IMR-90 (cell line): ENCODE data around the gene KRABD2.
A peak's percentile ranks its signal among the peaks of the same experiment; 100 is the strongest.

Experiments
- ATAC-seq: fragments of 200-7000 bp; cut with Tn5 transposase; 2 replicates; pipeline ENCODE4 v1.9.1; 2020; ENCODE audit warnings: low read depth, mild to moderate bottlenecking, moderate library complexity
- BruUV-seq: library from RNA; stranded (reverse); fragments of 400-500 nt; replicated peaks from 2 replicates; lab custom pipeline; 2021; lab: Mats Ljungman, UMichigan
- CTCF ChIA-PET: fragments of 300-600 bp; formaldehyde crosslinking; extraction: SDS; loops from one replicate; lab custom pipeline; 2021; ENCODE audit warnings: antibody characterized with exemption; lab: Yijun Ruan, JAX
- POLR2A ChIA-PET: fragments of 300-600 bp; sonication (Branson Sonifier 250); formaldehyde crosslinking; loops from one replicate; lab custom pipeline; 2022; ENCODE audit warnings: antibody characterized with exemption; ENCODE audit not compliant: unreplicated experiment; lab: Charles Lee
- DNase-seq: peaks from one replicate; pipeline ENCODE4 v3.0.0; 2013
- H2AFZ ChIP-seq: replicated peaks from 2 replicates; pipeline ENCODE3; 2013; ENCODE audit warnings: low read length, mild to moderate bottlenecking; ENCODE audit not compliant: poor library complexity
- H2AK5ac ChIP-seq: 2 replicates; pipeline ENCODE4 v1.6.1; 2013; ENCODE audit warnings: low read depth, low read length, inconsistent platforms
- H2AK9ac ChIP-seq: replicated peaks from 2 replicates; pipeline ENCODE3; 2013; ENCODE audit warnings: mild to moderate bottlenecking, low read depth, low read length, moderate library complexity; ENCODE audit not compliant: poor library complexity
- H2BK120ac ChIP-seq: 2 replicates; pipeline ENCODE4 v1.6.1; 2013; ENCODE audit warnings: low read depth, low read length, inconsistent platforms
- H2BK15ac ChIP-seq: 3 replicates; pipeline ENCODE4 v1.6.1; 2013; ENCODE audit warnings: low read depth, low read length, inconsistent platforms
- H2BK20ac ChIP-seq: 2 replicates; pipeline ENCODE4 v1.6.1; 2013; ENCODE audit warnings: low read depth, mild to moderate bottlenecking, inconsistent platforms, low read length, moderate library complexity
- H2BK5ac ChIP-seq: 2 replicates; pipeline ENCODE4 v1.6.1; 2013; ENCODE audit warnings: mild to moderate bottlenecking, low read depth, low read length, inconsistent platforms; ENCODE audit not compliant: poor library complexity, severe bottlenecking
- H3K14ac ChIP-seq: replicated peaks from 2 replicates; pipeline ENCODE4 v1.6.1; 2013; ENCODE audit warnings: low read depth, low read length, inconsistent platforms
- H3K18ac ChIP-seq: 2 replicates; pipeline ENCODE4 v1.6.1; 2013; ENCODE audit warnings: low read depth, low read length, control low read depth
- H3K23ac ChIP-seq: 2 replicates; pipeline ENCODE4 v1.6.1; 2013; ENCODE audit warnings: low read depth, low read length, inconsistent platforms
- H3K27ac ChIP-seq: 2 replicates; pipeline ENCODE4 v1.5.1; 2013; ENCODE audit warnings: mild to moderate bottlenecking, control low read depth, low read length; ENCODE audit not compliant: insufficient read depth
- H3K27me3 ChIP-seq: 2 replicates; pipeline ENCODE4 v1.6.1; 2013; ENCODE audit warnings: low read length; ENCODE audit not compliant: control insufficient read depth, insufficient read depth
- H3K36me3 ChIP-seq: 2 replicates; pipeline ENCODE4 v1.6.1; 2013; ENCODE audit warnings: low read length, mixed read lengths; ENCODE audit not compliant: control insufficient read depth, insufficient read depth
- H3K4ac ChIP-seq: 2 replicates; pipeline ENCODE4 v1.6.1; 2013; ENCODE audit warnings: low read depth, low read length, inconsistent platforms
- H3K4me1 ChIP-seq: 2 replicates; pipeline ENCODE4 v1.6.1; 2013; ENCODE audit warnings: low read length, mixed read lengths; ENCODE audit not compliant: control insufficient read depth, insufficient read depth
- H3K4me2 ChIP-seq: 2 replicates; pipeline ENCODE4 v1.6.1; 2013; ENCODE audit warnings: low read depth, mild to moderate bottlenecking, control low read depth, low read length, moderate library complexity
- H3K4me3 ChIP-seq: 2 replicates; pipeline ENCODE4 v1.5.1; 2013; ENCODE audit warnings: low read depth, mild to moderate bottlenecking, control low read depth, low read length, moderate library complexity; ENCODE audit not compliant: insufficient read depth
- H3K56ac ChIP-seq: 2 replicates; pipeline ENCODE4 v1.6.1; 2013; ENCODE audit warnings: low read length, inconsistent platforms; ENCODE audit not compliant: insufficient read depth; ENCODE audit errors: extremely low read depth
- H3K79me1 ChIP-seq, 2 experiments: 2 replicates each; pipeline ENCODE4 v1.6.1; 2013; ENCODE audit warnings: low read length in 2 of 2, inconsistent platforms in 1 of 2, low read depth in 1 of 2
- H3K9ac ChIP-seq: 2 replicates; pipeline ENCODE4 v1.6.1; 2013; ENCODE audit warnings: low read depth, low read length, control low read depth
- H3K9me1 ChIP-seq: 2 replicates; pipeline ENCODE4 v1.6.1; 2013; ENCODE audit warnings: low read length, inconsistent platforms; ENCODE audit not compliant: insufficient read depth
- H3K9me3 ChIP-seq: 2 replicates; pipeline ENCODE4 v1.6.1; 2013; ENCODE audit warnings: low read length; ENCODE audit not compliant: control insufficient read depth, insufficient read depth
- H4K20me1 ChIP-seq: 2 replicates; pipeline ENCODE4 v1.6.1; 2013; ENCODE audit warnings: low read length, inconsistent platforms; ENCODE audit not compliant: insufficient read depth
- H4K5ac ChIP-seq: 2 replicates; pipeline ENCODE4 v1.6.1; 2013; ENCODE audit warnings: mild to moderate bottlenecking, low read depth, low read length, control low read depth
- H4K8ac ChIP-seq, 2 experiments: 2 replicates each; pipeline ENCODE4 v1.6.1; 2013; ENCODE audit warnings: low read depth in 2 of 2, low read length in 2 of 2, control low read depth in 1 of 2, inconsistent platforms in 1 of 2
- H4K91ac ChIP-seq: 2 replicates; pipeline ENCODE4 v1.6.1; 2013; ENCODE audit warnings: low read depth, low read length, inconsistent platforms; ENCODE audit not compliant: insufficient read depth
- BHLHE40 ChIP-seq: fragments of 150-350 bp; IDR thresholded peaks from 2 replicates; pipeline ENCODE4 v1.6.1; 2016; ENCODE audit warnings: mild to moderate bottlenecking, low read depth, low read length
- CEBPB ChIP-seq: IDR thresholded peaks from 2 replicates; pipeline ENCODE4 v1.6.1; 2012; ENCODE audit warnings: low read depth, low read length, improper control_type of control experiment
- CHD1 ChIP-seq: IDR thresholded peaks from 2 replicates; pipeline ENCODE4 v1.6.1; 2012; ENCODE audit warnings: low read depth, low read length, improper control_type of control experiment
- FOS ChIP-seq: fragments of 150-350 bp; IDR thresholded peaks from 2 replicates; pipeline ENCODE4 v1.6.1; 2016; ENCODE audit warnings: low read depth, low read length
- MAFK ChIP-seq: IDR thresholded peaks from 2 replicates; pipeline ENCODE4 v1.6.1; 2012; ENCODE audit warnings: low read depth, low read length, improper control_type of control experiment
- MAZ ChIP-seq: IDR thresholded peaks from 2 replicates; pipeline ENCODE4 v1.6.1; 2012; ENCODE audit warnings: low read depth, mild to moderate bottlenecking, low read length, improper control_type of control experiment, moderate library complexity, borderline replicate concordance
- MXI1 ChIP-seq: IDR thresholded peaks from 2 replicates; pipeline ENCODE4 v1.6.1; 2012; ENCODE audit warnings: low read depth, mild to moderate bottlenecking, low read length, moderate library complexity, borderline replicate concordance
- NFE2L2 ChIP-seq: fragments of 150-350 bp; IDR thresholded peaks from 2 replicates; pipeline ENCODE4 v1.6.1; 2016; ENCODE audit warnings: low read depth, mild to moderate bottlenecking, low read length
- POLR2A ChIP-seq: IDR thresholded peaks from 2 replicates; pipeline ENCODE4 v1.6.1; 2012; ENCODE audit warnings: mild to moderate bottlenecking, low read depth, low read length
- RAD21 ChIP-seq: IDR thresholded peaks from 2 replicates; pipeline ENCODE4 v1.6.1; 2012; ENCODE audit warnings: low read length, improper control_type of control experiment
- RCOR1 ChIP-seq: IDR thresholded peaks from 2 replicates; pipeline ENCODE4 v1.6.1; 2012; ENCODE audit warnings: mild to moderate bottlenecking, low read length, improper control_type of control experiment; ENCODE audit not compliant: insufficient replicate concordance
- RFX5 ChIP-seq: IDR thresholded peaks from 2 replicates; pipeline ENCODE4 v1.8.0; 2012; ENCODE audit warnings: low read depth, mild to moderate bottlenecking, low read length, moderate library complexity
- SMC3 ChIP-seq: fragments of 150-350 bp; IDR thresholded peaks from 2 replicates; pipeline ENCODE4 v1.6.1; 2016; ENCODE audit warnings: low read depth, mild to moderate bottlenecking, antibody characterized with exemption, low read length, moderate library complexity
- WGBS, 2 experiments: methylation state at CpG; one replicate each; pipeline versions ENCODE4 v1.1.5 to v1.1.7; 2013; ENCODE audit warnings: missing lambda C conversion rate in 2 of 2; ENCODE audit not compliant: insufficient read length in 1 of 2; ENCODE audit errors: extremely low coverage in 2 of 2; 5-methylcytosine and 5-hydroxymethylcytosine counted together
- dilution Hi-C: fragments of 300-500 bp; cut with HindIII; formaldehyde crosslinking; loops from one replicate; pipeline ENCODE4 v1.14.3; 2018; ENCODE audit warnings: low sequenced_read_pairs; ENCODE audit not compliant: unreplicated experiment
- in situ Hi-C: fragments of 300-500 bp; cut with MboI; formaldehyde crosslinking; loops from 3 replicates; pipeline ENCODE4 v1.14.3; 2019; ENCODE audit warnings: low sequenced_read_pairs, inconsistent platforms, mixed read lengths
- intact Hi-C: fragments of 100-400 bp; cut with micrococcal nuclease; formaldehyde crosslinking; loops from 2 replicates; pipeline ENCODE4 v1.10.0; 2022
- TF ChIP-seq, protein P1 (sequence below): conservative IDR thresholded peaks from 2 replicates; pipeline ENCODE4 v1.5.1; 2012; ENCODE audit warnings: mild to moderate bottlenecking, low read depth, low read length, improper control_type of control experiment
- TF ChIP-seq, protein P2 (sequence below): fragments of 150-350 bp; IDR thresholded peaks from 2 replicates; pipeline ENCODE4 v1.6.1; 2016; ENCODE audit warnings: low read depth, mild to moderate bottlenecking, low read length, moderate library complexity, borderline replicate concordance
- TF ChIP-seq, protein P3 (sequence below): fragments of 150-350 bp; IDR thresholded peaks from 2 replicates; pipeline ENCODE4 v1.6.1; 2017; ENCODE audit warnings: mild to moderate bottlenecking, antibody characterized with exemption, low read length, low read depth

KRABD2 gene

DNA sequence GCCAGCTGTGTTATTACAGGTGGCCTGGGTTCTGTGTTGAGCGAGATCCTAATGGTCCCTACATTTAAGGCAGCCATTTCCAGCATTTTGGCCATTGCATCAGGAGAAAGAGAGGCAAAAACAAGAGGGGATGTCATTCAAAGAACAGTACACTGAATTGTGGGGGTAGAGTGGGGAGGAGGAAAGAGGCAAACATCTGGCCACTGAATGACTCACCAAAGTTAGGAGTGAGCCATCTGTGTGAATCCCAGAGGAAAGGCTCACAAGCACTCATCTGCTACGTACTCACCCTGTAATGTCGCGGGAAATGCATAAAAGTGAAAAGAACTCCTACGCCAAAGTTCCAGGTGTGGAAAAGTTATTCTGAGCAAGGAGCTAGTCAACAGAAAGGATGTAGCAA lies 16.7 kb downstream of the KRABD2 start:
- Histone ChIP-seq H3K27me3 (no peaks in the 10 kb centered on the region), H4K20me1 (no peaks in the 10 kb centered on the region), H4K91ac (no peak overlapping the region), H3K23ac (no peak overlapping the region), H3K56ac (no peak overlapping the region), H2AK5ac (no peak overlapping the region; the same call in 1 of the 2 replicates), H3K4ac (no peak overlapping the region), H3K18ac (no peak overlapping the region), H3K4me3 (no peak overlapping the region), H2BK20ac (no peak overlapping the region), H3K4me1 (peaks cover 7% of the 10 kb centered on the region), H2AK9ac (peak overlapping the region; percentile 22), H3K14ac (no peak overlapping the region), H2BK120ac (no peak overlapping the region), H3K36me3 (peaks cover 2% of the 10 kb centered on the region; the same call in 1 of the 2 replicates), H3K79me1 (peaks cover 0 to 15% of the 10 kb centered on the region in 2 experiments; a peak in 3 of 4 replicates), H2BK15ac (no peak overlapping the region), H4K5ac (no peak overlapping the region), H2BK5ac (no peak overlapping the region), H4K8ac (no peak overlapping the region), H3K9me3 (no peaks in the 10 kb centered on the region), H3K9ac (no peak overlapping the region), H2AFZ (peak overlapping the region; percentile 11), H3K4me2 (no peak overlapping the region), H3K9me1 (peaks cover 9% of the 10 kb centered on the region; the same call in 1 of the 2 replicates), H3K27ac (no peak overlapping the region)
- WGBS, 2 experiments: no CpG with 5 or more reads among the region's 5 CpGs
- no TSS peak for BruUV-seq
- peak; percentile 96 for DNase-seq
- intact Hi-C loops: no loop called here
- ChIA-PET CTCF (interaction anchor here (1.5 kb wide), 1 partner anchor 17 kb away, joined by 3 read pairs; the partner anchor contains the start of gene KRABD2), POLR2A (no interaction called here)
- in situ Hi-C loops: no loop called here
- dilution Hi-C loops: no loop called here
- ATAC-seq: peak; percentile 87
- TF ChIP-seq MAZ: peak; percentile 55; the same call in 1 of the 2 replicates
- TF ChIP-seq BHLHE40: peak; percentile 18; the same call in 1 of the 2 replicates
- no peak; the same call in 1 of the 2 replicates for TF ChIP-seq CEBPB
- TF ChIP-seq SMC3: no peak
- TF ChIP-seq MAFK: no peak
- peak; percentile 79 for TF ChIP-seq FOS
- no peak for TF ChIP-seq RAD21
- TF ChIP-seq, protein P1, sequence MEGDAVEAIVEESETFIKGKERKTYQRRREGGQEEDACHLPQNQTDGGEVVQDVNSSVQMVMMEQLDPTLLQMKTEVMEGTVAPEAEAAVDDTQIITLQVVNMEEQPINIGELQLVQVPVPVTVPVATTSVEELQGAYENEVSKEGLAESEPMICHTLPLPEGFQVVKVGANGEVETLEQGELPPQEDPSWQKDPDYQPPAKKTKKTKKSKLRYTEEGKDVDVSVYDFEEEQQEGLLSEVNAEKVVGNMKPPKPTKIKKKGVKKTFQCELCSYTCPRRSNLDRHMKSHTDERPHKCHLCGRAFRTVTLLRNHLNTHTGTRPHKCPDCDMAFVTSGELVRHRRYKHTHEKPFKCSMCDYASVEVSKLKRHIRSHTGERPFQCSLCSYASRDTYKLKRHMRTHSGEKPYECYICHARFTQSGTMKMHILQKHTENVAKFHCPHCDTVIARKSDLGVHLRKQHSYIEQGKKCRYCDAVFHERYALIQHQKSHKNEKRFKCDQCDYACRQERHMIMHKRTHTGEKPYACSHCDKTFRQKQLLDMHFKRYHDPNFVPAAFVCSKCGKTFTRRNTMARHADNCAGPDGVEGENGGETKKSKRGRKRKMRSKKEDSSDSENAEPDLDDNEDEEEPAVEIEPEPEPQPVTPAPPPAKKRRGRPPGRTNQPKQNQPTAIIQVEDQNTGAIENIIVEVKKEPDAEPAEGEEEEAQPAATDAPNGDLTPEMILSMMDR: no peak
- TF ChIP-seq RFX5: no peak
- TF ChIP-seq POLR2A: no peak
- TF ChIP-seq, protein P2, sequence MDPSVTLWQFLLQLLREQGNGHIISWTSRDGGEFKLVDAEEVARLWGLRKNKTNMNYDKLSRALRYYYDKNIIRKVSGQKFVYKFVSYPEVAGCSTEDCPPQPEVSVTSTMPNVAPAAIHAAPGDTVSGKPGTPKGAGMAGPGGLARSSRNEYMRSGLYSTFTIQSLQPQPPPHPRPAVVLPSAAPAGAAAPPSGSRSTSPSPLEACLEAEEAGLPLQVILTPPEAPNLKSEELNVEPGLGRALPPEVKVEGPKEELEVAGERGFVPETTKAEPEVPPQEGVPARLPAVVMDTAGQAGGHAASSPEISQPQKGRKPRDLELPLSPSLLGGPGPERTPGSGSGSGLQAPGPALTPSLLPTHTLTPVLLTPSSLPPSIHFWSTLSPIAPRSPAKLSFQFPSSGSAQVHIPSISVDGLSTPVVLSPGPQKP: no peak
- TF ChIP-seq, protein P3, sequence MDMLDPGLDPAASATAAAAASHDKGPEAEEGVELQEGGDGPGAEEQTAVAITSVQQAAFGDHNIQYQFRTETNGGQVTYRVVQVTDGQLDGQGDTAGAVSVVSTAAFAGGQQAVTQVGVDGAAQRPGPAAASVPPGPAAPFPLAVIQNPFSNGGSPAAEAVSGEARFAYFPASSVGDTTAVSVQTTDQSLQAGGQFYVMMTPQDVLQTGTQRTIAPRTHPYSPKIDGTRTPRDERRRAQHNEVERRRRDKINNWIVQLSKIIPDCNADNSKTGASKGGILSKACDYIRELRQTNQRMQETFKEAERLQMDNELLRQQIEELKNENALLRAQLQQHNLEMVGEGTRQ: no peak
- no peak for TF ChIP-seq CHD1
- peak; percentile 9 for TF ChIP-seq RCOR1
- no peak for TF ChIP-seq MXI1
- no peak for TF ChIP-seq NFE2L2
